Colon (tissue), 2 donors: ENCODE measurements around the gene FLCN.

Experiments used
- FAIRE-seq: peaks from 2 replicates; lab custom pipeline; 2012; peaks lifted over from hg19 to GRCh38; lab: Jason Lieb, UNC
- donor health status: control.
- donor health status: control.

The FLCN gene

GRCh38 chr17:17236295-17237025, 508 bp downstream of the FLCN start:
- no peak for FAIRE-seq

GRCh38 chr17:17235212-17236174, 1.5 kb downstream of the FLCN start:
- no peak for FAIRE-seq

GRCh38 chr17:17232303-17232621, 4.7 kb downstream of the FLCN start:
- FAIRE-seq = no peak

GRCh38 chr17:17231621-17232302, 5.2 kb downstream of the FLCN start:
- FAIRE-seq = no peak

- FAIRE-seq = no peak
These were observed 7.3 kb downstream of the FLCN start for GRCh38 chr17:17229416-17230384.

GRCh38 chr17:17228521-17229279, 8.3 kb downstream of the FLCN start:
- no peak for FAIRE-seq

- no peak for FAIRE-seq
These were observed 9.1 kb downstream of the FLCN start for GRCh38 chr17:17227608-17228520.

GRCh38 chr17:17226451-17227265, 10.3 kb downstream of the FLCN start:
- FAIRE-seq = no peak

- FAIRE-seq = no peak
These were observed 11.1 kb downstream of the FLCN start for GRCh38 chr17:17225901-17226300.

- FAIRE-seq = no peak
These were observed 12.8 kb downstream of the FLCN start for GRCh38 chr17:17224137-17224536.

GRCh38 chr17:17223736-17224135, 13.2 kb downstream of the FLCN start:
- no peak for FAIRE-seq

- FAIRE-seq = no peak
These were observed 15.6 kb downstream of the FLCN start for GRCh38 chr17:17221329-17221728.

- no peak for FAIRE-seq
These were observed 16.4 kb downstream of the FLCN start for GRCh38 chr17:17220529-17220928.

GRCh38 chr17:17217995-17218394, 19.0 kb downstream of the FLCN start:
- no peak for FAIRE-seq

GRCh38 chr17:17216776-17217175, 20.2 kb downstream of the FLCN start:
- FAIRE-seq = no peak

GRCh38 chr17:17216236-17216635, 20.7 kb downstream of the FLCN start:
- FAIRE-seq = no peak

GRCh38 chr17:17215575-17215974, 21.4 kb downstream of the FLCN start:
- FAIRE-seq = no peak

- FAIRE-seq = no peak
These were observed 22.1 kb downstream of the FLCN start for GRCh38 chr17:17214646-17215436.
